H1 (cell line): ENCODE measurements around the gene DENND1A. TPM values are rescaled to one million over a fixed set of nuclear protein-coding genes. Genes with fewer than 3 reads are reported as not detected.

Experiments used
- CTCF ChIA-PET: fragments of 300-600 bp; sonication (Branson Sonifier 250); formaldehyde crosslinking; loops from one replicate; lab custom pipeline; 2021; ENCODE audit not compliant: partially characterized antibody; lab: Charles Lee
- POLR2A ChIA-PET: fragments of 300-600 bp; sonication (Branson Sonifier 250); formaldehyde crosslinking; loops from one replicate; lab custom pipeline; 2021; ENCODE audit warnings: inconsistent platforms; ENCODE audit not compliant: partially characterized antibody; lab: Charles Lee
- DNase-seq, 2 experiments: peaks; one replicate each; pipeline versions ENCODE4 v3.0.0 to v3.0.0-alpha.2; 2010 to 2022; ENCODE audit warnings: low spot score in 2 of 2, low read depth in 1 of 2, mixed read lengths in 1 of 2
- FAIRE-seq: peaks from 2 replicates; lab custom pipeline; 2011; peaks lifted over from hg19 to GRCh38; lab: Jason Lieb, UNC
- H2AFZ ChIP-seq: 2 replicates; pipeline ENCODE4 v1.8.1; 2012; ENCODE audit warnings: low read length, inconsistent platforms
- H2AK5ac ChIP-seq: 2 replicates; pipeline ENCODE4 v1.6.1; 2013; ENCODE audit warnings: low read depth, low read length
- H2BK120ac ChIP-seq: replicated peaks from 2 replicates; pipeline ENCODE3; 2013; ENCODE audit warnings: low read depth, low read length, inconsistent platforms
- H2BK12ac ChIP-seq: 2 replicates; pipeline ENCODE4 v1.6.1; 2013; ENCODE audit warnings: low read depth, low read length
- H2BK15ac ChIP-seq: 2 replicates; pipeline ENCODE4 v1.6.1; 2013; ENCODE audit warnings: low read length
- H2BK20ac ChIP-seq: 2 replicates; pipeline ENCODE4 v1.6.1; 2013; ENCODE audit warnings: low read length
- H2BK5ac ChIP-seq: 2 replicates; pipeline ENCODE4 v1.6.1; 2013; ENCODE audit warnings: low read depth, low read length
- H3K14ac ChIP-seq: 2 replicates; pipeline ENCODE4 v1.6.1; 2013; ENCODE audit warnings: inconsistent platforms; ENCODE audit not compliant: insufficient read length
- H3K18ac ChIP-seq: 2 replicates; pipeline ENCODE4 v1.6.1; 2013; ENCODE audit warnings: low read length; ENCODE audit errors: extremely low read depth
- H3K23ac ChIP-seq: 2 replicates; pipeline ENCODE4 v1.6.1; 2013; ENCODE audit warnings: inconsistent platforms; ENCODE audit not compliant: insufficient read length
- H3K23me2 ChIP-seq: 2 replicates; pipeline ENCODE4 v1.6.1; 2013; ENCODE audit warnings: low read depth, low read length
- H3K27ac ChIP-seq: 2 replicates; pipeline ENCODE4 v1.6.1; 2011; ENCODE audit warnings: low read depth, low read length, inconsistent platforms
- H3K27me3 ChIP-seq, 4 experiments: replicated peaks in 1 of 4; 1 replicate in 1 of 4; 2 replicates in 3 of 4; pipeline versions ENCODE4 v1.6.1 to v1.8.1; 2011 to 2013; ENCODE audit warnings: low read length in 3 of 4, mild to moderate bottlenecking in 3 of 4, inconsistent platforms in 2 of 4, mixed read lengths in 2 of 4, moderate library complexity in 1 of 4; ENCODE audit not compliant: control insufficient read depth in 3 of 4, insufficient read depth in 3 of 4; ENCODE audit errors: extremely low read depth in 1 of 4
- H3K36me3 ChIP-seq, 4 experiments: 2 replicates each; pipeline versions ENCODE4 v1.6.1 to v1.8.1; 2011 to 2013; ENCODE audit warnings: mild to moderate bottlenecking in 4 of 4, low read length in 3 of 4, moderate library complexity in 2 of 4, control low read depth in 1 of 4, inconsistent platforms in 1 of 4; ENCODE audit not compliant: insufficient read depth in 4 of 4, control insufficient read depth in 2 of 4
- H3K4ac ChIP-seq: replicated peaks from 2 replicates; pipeline ENCODE3; 2013; ENCODE audit warnings: low read length, low read depth, mixed read lengths, inconsistent platforms; ENCODE audit not compliant: insufficient read length
- H3K4me1 ChIP-seq, 4 experiments: replicated peaks in 1 of 4; 1 replicate in 1 of 4; 2 replicates in 3 of 4; pipeline versions ENCODE4 v1.6.1 to v1.8.1; 2011 to 2013; ENCODE audit warnings: low read length in 3 of 4, inconsistent platforms in 2 of 4, mixed read lengths in 1 of 4; ENCODE audit not compliant: insufficient read depth in 4 of 4, control insufficient read depth in 3 of 4
- H3K4me2 ChIP-seq, 2 experiments: 2 replicates each; pipeline versions ENCODE4 v1.6.1 to v1.8.1; 2011 to 2013; ENCODE audit warnings: low read depth in 2 of 2, low read length in 2 of 2, control low read depth in 1 of 2, inconsistent platforms in 1 of 2, mild to moderate bottlenecking in 1 of 2; ENCODE audit not compliant: insufficient read depth in 1 of 2
- H3K4me3 ChIP-seq, 4 experiments: fragments of 200-600, 300-600 bp in 1 of 4; sonication (generic), shearing (Covaris generic), sonication (Bioruptor Twin) in 1 of 4; 2 replicates each; pipeline versions ENCODE4 v1.5.1 to v1.8.1; 2011 to 2016; ENCODE audit warnings: low read length in 4 of 4, low read depth in 3 of 4, control low read depth in 2 of 4, inconsistent platforms in 2 of 4, mild to moderate bottlenecking in 2 of 4, mixed read lengths in 1 of 4, moderate library complexity in 1 of 4; ENCODE audit not compliant: insufficient read depth in 2 of 4; ENCODE audit errors: extremely low read depth in 1 of 4
- H3K56ac ChIP-seq: replicated peaks from 2 replicates; pipeline ENCODE3; 2013; ENCODE audit warnings: low read depth, mild to moderate bottlenecking, mixed read lengths, low read length, inconsistent platforms; ENCODE audit not compliant: insufficient read length
- H3K79me1 ChIP-seq: 2 replicates; pipeline ENCODE4 v1.6.1; 2013; ENCODE audit warnings: low read depth, low read length, control low read depth
- H3K79me2 ChIP-seq, 2 experiments: 2 replicates each; pipeline versions ENCODE4 v1.6.1 to v1.8.1; 2012 to 2013; ENCODE audit warnings: low read length in 2 of 2, mild to moderate bottlenecking in 2 of 2, inconsistent platforms in 1 of 2; ENCODE audit not compliant: insufficient read depth in 2 of 2, control insufficient read depth in 1 of 2
- H3K9ac ChIP-seq, 4 experiments: replicated peaks in 1 of 4; 1 replicate in 1 of 4; 2 replicates in 3 of 4; pipeline versions ENCODE4 v1.6.1 to v1.8.1; 2011 to 2013; ENCODE audit warnings: low read depth in 3 of 4, low read length in 3 of 4, control low read depth in 2 of 4, mild to moderate bottlenecking in 2 of 4, moderate library complexity in 2 of 4, inconsistent platforms in 1 of 4; ENCODE audit errors: extremely low read depth in 1 of 4
- H3K9me3 ChIP-seq, 2 experiments: 2 replicates each; pipeline versions ENCODE4 v1.6.1 to v1.8.1; 2012 to 2013; ENCODE audit warnings: mild to moderate bottlenecking in 2 of 2, moderate library complexity in 2 of 2, control low read depth in 1 of 2, inconsistent platforms in 1 of 2, low read depth in 1 of 2, low read length in 1 of 2, mixed read lengths in 1 of 2; ENCODE audit not compliant: insufficient read depth in 2 of 2
- H4K20me1 ChIP-seq, 2 experiments: replicated peaks in 1 of 2; 2 replicates each; pipeline versions ENCODE3 to v1.8.1; 2011 to 2013; ENCODE audit warnings: inconsistent platforms in 2 of 2, low read length in 2 of 2, mild to moderate bottlenecking in 1 of 2; ENCODE audit not compliant: insufficient read depth in 2 of 2, control insufficient read depth in 1 of 2
- H4K5ac ChIP-seq: 2 replicates; pipeline ENCODE4 v1.6.1; 2013; ENCODE audit warnings: low read length, low read depth, mixed read lengths, inconsistent platforms; ENCODE audit not compliant: insufficient read length
- H4K8ac ChIP-seq: 2 replicates; pipeline ENCODE4 v1.8.0; 2013; ENCODE audit warnings: mild to moderate bottlenecking, moderate library complexity, low read length, inconsistent platforms; ENCODE audit not compliant: insufficient read depth; ENCODE audit errors: extremely low read depth
- H4K91ac ChIP-seq: replicated peaks from 2 replicates; pipeline ENCODE3; 2013; ENCODE audit warnings: low read length, mixed read lengths, inconsistent platforms; ENCODE audit not compliant: insufficient read length
- ATF3 ChIP-seq: IDR thresholded peaks from 2 replicates; pipeline ENCODE4 v1.6.1; 2011; ENCODE audit warnings: low read depth, mild to moderate bottlenecking, low read length; ENCODE audit not compliant: insufficient read depth
- BACH1 ChIP-seq: IDR thresholded peaks from 2 replicates; pipeline ENCODE4 v1.6.1; 2012; ENCODE audit warnings: low read length, improper control_type of control experiment
- CBX5 ChIP-seq: fragments of 300-800, 300-1000 bp; sonication (generic); IDR thresholded peaks from 2 replicates; pipeline ENCODE4 v1.7.1; 2016; ENCODE audit warnings: antibody characterized with exemption, low read length, low read depth
- CHD1 ChIP-seq: IDR thresholded peaks from 2 replicates; pipeline ENCODE4 v1.6.1; 2012; ENCODE audit warnings: low read depth, low read length, improper control_type of control experiment
- FOSL1 ChIP-seq: IDR thresholded peaks from 2 replicates; pipeline ENCODE4 v1.6.1; 2011; ENCODE audit warnings: mild to moderate bottlenecking, low read depth, low read length, moderate library complexity; ENCODE audit not compliant: insufficient read depth
- GTF2F1 ChIP-seq: IDR thresholded peaks from 2 replicates; pipeline ENCODE4 v1.6.1; 2012; ENCODE audit warnings: low read depth, low read length, improper control_type of control experiment, borderline replicate concordance
- NANOG ChIP-seq: IDR thresholded peaks from 2 replicates; pipeline ENCODE4 v1.6.1; 2011; ENCODE audit warnings: low read length, low read depth, mild to moderate bottlenecking, inconsistent platforms; ENCODE audit not compliant: insufficient read depth, poor library complexity, severe bottlenecking
- RBBP5 ChIP-seq: IDR thresholded peaks from 2 replicates; pipeline ENCODE4 v1.7.1; 2012; ENCODE audit warnings: low read depth, mild to moderate bottlenecking, inconsistent platforms, low read length, moderate library complexity, borderline replicate concordance
- SP1 ChIP-seq: IDR thresholded peaks from 2 replicates; pipeline ENCODE4 v1.6.1; 2011; ENCODE audit warnings: low read depth, low read length
- ZNF274 ChIP-seq: IDR thresholded peaks from 2 replicates; pipeline ENCODE4 v1.7.0; 2012; ENCODE audit warnings: low read length, borderline replicate concordance; ENCODE audit errors: extremely low read depth
- WGBS, 2 experiments: shearing (Covaris generic) in 1 of 2; methylation state at CpG; one replicate each; pipeline versions ENCODE4 v1.1.6 to v1.1.7; 2013 to 2015; ENCODE audit warnings: low lambda C conversion rate in 2 of 2, mixed read lengths in 2 of 2, inconsistent platforms in 1 of 2, low coverage in 1 of 2, missing lambda C conversion rate in 1 of 2; ENCODE audit not compliant: insufficient replicate concordance in 2 of 2, insufficient coverage in 1 of 2, insufficient read length in 1 of 2; ENCODE audit errors: extremely low coverage in 1 of 2, missing lambda C conversion rate in 1 of 2; 5-methylcytosine and 5-hydroxymethylcytosine counted together
- polyA plus RNA-seq, 7 experiments: library from polyadenylated mRNA; depleted of rRNA in 3 of 7; stranded (reverse) in 5 of 7; unstranded in 2 of 7; fragments of >200 nt in 5 of 7; fragments of 200-250 nt in 2 of 7; gene quantifications; 1 replicate in 5 of 7; 2 replicates in 1 of 7; 4 replicates in 1 of 7; pipeline versions ENCODE4 v1.2.1 to v1.2.3, GENCODE V29; 2011 to 2013; ENCODE audit warnings: missing spikeins in 2 of 7, mixed read lengths in 2 of 7
- total RNA-seq: library from RNA; stranded (reverse); fragmentation: NEBNext Ultra II Directional; extraction: Animal tissue kit (Norgen Biotek cat#: 25700); gene quantifications from 2 replicates; pipeline ENCODE4 v1.2.1, GENCODE V29; 2021

The DENND1A gene
- total and polyA plus RNA-seq, 2 of the 8 experiments (the other 6 are each of a cell fraction or from before 2014, with no cell fraction given) = 24.1 to 26.4 TPM

DNA sequence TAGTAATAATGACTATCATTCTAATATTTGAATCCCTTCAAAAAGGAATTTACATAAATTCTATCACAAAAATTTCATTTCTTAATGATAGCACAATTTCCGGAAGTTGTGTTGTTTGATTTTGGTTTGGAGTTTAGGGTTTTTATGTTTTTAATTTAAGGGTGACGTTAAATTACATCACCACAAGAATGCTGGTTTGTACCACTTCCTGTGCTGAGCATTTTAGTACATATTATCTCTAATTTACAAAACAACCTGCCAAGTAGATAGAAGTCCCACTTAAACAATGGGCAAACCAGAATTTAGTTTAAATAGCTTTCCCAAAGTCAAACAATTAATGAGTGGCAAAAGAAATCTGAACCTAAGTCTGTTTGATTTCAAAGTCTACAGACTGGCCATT, 63.4 kb downstream of the DENND1A start:
- no peaks in the 10 kb centered on the region for H3K79me2 ChIP-seq
- H4K8ac ChIP-seq = no peak overlapping the region
- H4K5ac ChIP-seq = no peak overlapping the region
- DNase-seq = no peak
- no peaks in the 10 kb centered on the region for H3K23me2 ChIP-seq
- H3K79me1 ChIP-seq = no peaks in the 10 kb centered on the region
- ChIA-PET CTCF (no interaction called here), POLR2A (interaction anchor here (0.9 kb wide), 1 partner anchor 59 kb away, joined by 3 read pairs; no protein-coding TSS in a partner anchor)
- no peaks in the 10 kb centered on the region for H3K9me3 ChIP-seq
- H2AFZ ChIP-seq = no peak overlapping the region
- H3K36me3 ChIP-seq = no peaks in the 10 kb centered on the region
- no peak overlapping the region for H2BK15ac ChIP-seq
- no peak overlapping the region for H2BK5ac ChIP-seq
- H2BK120ac ChIP-seq = no peak overlapping the region
- 81 to 100% methylated on average over 2 of the region's 2 CpGs for WGBS, 2 experiments
- no peak overlapping the region for H3K14ac ChIP-seq
- peaks cover 5 to 29% (median 17%) of the 10 kb centered on the region in 4 experiments; a peak in 6 of 7 replicates for H3K4me1 ChIP-seq
- no peak overlapping the region for H3K18ac ChIP-seq
- TF ChIP-seq ATF3 = no peak
- TF ChIP-seq NANOG = no peak
- TF ChIP-seq FOSL1 = no peak
- TF ChIP-seq SP1 = no peak
- no peak for TF ChIP-seq RBBP5
- no peak for TF ChIP-seq ZNF274
- no peak for TF ChIP-seq CHD1
- TF ChIP-seq CBX5 = no peak
- no peak for TF ChIP-seq BACH1
- no peak for TF ChIP-seq GTF2F1
- no peak overlapping the region for H3K4ac ChIP-seq
- H3K23ac ChIP-seq = no peak overlapping the region
- no peak overlapping the region for H2AK5ac ChIP-seq
- H3K9ac ChIP-seq = no peak overlapping the region
- no peak overlapping the region for H2BK12ac ChIP-seq
- H3K27ac ChIP-seq = no peak overlapping the region
- H4K20me1 ChIP-seq = no peaks in the 10 kb centered on the region
- H3K4me2 ChIP-seq = no peak overlapping the region
- H3K27me3 ChIP-seq = peaks cover 0 to 4% (median 0%) of the 10 kb centered on the region in 4 experiments; a peak in 5 of 7 replicates
- H2BK20ac ChIP-seq = no peak overlapping the region
- no peak overlapping the region for H3K4me3 ChIP-seq
- H4K91ac ChIP-seq = no peak overlapping the region
- no peak for FAIRE-seq
- no peak overlapping the region for H3K56ac ChIP-seq
